Subcutaneous adipose tissue (tissue), 4 donors: ENCODE measurements around the gene CHRNA4. TPM values are rescaled to one million over a fixed set of nuclear protein-coding genes. Genes with fewer than 3 reads are reported as not detected.

ENCODE experiments used
- total RNA-seq, 4 donors: library from RNA; depleted of rRNA; stranded (reverse); fragments of >200 nt; gene quantifications; one replicate each; pipeline ENCODE4 v1.1.0, GENCODE V29; 2016
- TF ChIP-seq, protein P1 (sequence below): fragments of 450-650 bp; IDR thresholded peaks from one replicate; pipeline ENCODE4 v1.5.1; 2016; ENCODE audit warnings: low read depth, mild to moderate bottlenecking, control low read depth, antibody characterized with exemption, moderate library complexity

Gene CHRNA4
- total RNA-seq, 4 donors from 2014 or later, result not detected

DNA sequence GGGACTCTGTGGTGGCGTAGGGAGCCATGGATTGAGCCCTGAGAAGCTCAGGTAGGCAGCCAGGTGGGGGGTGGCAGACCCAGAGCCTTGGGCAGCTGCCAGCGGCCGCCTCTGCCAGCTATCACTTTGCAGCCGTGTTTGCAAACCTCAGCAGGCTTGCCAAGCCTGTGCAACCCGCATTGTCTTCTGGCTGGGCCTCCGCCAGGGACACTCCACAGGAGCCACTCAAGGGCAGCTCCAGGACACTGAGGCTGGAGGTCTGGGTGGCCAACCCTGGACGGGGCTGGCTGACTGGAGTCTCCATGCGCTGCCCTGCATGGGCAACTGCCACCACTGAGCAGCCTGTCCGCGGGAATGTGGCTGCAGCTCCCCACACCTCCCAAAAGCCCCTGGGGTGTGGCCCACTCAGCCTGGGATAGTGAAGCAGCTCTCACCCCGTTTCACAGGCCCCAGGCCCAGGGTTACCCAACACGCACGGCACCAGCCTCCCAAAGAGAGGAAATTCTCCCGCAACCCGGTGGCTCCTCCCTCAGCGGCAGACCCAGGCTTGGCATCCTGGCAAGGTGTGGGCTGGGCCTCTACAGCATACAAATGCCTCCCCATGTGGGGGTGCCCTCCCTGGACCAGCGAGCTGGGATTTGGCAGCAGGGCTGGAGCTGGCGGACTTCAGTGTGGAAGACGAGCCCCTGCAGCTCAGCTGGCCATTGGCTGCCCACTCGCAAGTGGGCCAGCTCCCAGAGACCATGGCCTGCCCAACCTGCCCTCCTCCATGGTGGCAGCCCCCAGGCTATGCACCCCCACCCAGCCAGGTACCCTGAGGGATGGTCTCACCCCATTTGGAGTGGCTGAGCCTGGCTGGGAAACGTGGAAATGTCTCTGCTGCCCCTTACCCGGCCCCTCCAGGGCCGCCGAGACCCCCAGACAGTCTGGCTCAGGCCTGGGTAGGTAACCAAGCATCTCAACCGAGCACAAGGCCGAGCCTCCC is 2.9 kb downstream of the CHRNA4 start:
- TF ChIP-seq, protein P1, sequence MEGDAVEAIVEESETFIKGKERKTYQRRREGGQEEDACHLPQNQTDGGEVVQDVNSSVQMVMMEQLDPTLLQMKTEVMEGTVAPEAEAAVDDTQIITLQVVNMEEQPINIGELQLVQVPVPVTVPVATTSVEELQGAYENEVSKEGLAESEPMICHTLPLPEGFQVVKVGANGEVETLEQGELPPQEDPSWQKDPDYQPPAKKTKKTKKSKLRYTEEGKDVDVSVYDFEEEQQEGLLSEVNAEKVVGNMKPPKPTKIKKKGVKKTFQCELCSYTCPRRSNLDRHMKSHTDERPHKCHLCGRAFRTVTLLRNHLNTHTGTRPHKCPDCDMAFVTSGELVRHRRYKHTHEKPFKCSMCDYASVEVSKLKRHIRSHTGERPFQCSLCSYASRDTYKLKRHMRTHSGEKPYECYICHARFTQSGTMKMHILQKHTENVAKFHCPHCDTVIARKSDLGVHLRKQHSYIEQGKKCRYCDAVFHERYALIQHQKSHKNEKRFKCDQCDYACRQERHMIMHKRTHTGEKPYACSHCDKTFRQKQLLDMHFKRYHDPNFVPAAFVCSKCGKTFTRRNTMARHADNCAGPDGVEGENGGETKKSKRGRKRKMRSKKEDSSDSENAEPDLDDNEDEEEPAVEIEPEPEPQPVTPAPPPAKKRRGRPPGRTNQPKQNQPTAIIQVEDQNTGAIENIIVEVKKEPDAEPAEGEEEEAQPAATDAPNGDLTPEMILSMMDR, result no peak

- TF ChIP-seq, protein P1, result no peak
These were observed 3.9 kb downstream of the CHRNA4 start for GRCh38 chr20:63356931-63357879.

DNA sequence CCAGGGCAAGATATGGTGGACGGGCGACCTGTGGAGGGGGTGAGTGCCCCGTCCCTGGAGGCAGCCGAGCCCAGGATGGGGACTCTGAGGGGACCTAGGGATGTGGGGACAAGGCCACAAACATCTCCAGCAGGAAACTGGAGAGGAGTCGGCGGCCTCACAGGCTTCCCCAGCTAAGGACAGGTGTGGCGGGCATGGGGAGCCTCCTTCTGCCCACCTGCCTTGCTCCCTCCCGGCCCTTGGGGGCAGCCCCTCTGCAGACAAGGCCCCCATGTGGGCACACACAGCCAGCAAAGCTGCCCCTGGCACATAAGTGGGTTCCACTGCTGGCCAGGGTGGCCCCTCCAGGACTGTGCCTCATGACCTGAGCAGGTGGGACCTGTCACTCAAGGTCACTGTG is 4.6 kb downstream of the CHRNA4 start:
- TF ChIP-seq, protein P1, result no peak

GRCh38 chr20:63355781-63356295 is 5.3 kb downstream of the CHRNA4 start:
- TF ChIP-seq, protein P1, result no peak

GRCh38 chr20:63354636-63355350 is 6.4 kb downstream of the CHRNA4 start:
- TF ChIP-seq, protein P1, result no peak

DNA sequence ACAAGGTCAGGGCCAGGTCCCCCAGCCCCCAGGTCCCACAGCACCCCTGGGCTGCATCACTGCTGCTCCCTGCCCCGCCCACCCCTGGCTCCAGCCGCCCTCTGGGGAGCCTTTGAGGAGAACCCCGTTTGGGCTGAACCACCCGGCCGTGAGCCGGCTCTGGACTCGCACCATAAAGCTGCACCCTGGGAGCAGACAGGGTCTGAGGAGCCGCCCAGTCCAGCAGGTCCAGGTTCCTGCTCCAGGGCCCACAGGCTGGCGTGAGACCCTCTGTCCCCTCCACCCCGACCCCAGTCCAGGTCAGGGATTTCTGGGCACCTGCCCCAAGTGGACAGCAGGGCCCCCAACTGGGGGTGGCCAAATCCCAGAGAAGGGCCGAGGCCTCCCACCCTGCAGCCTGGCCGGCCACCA is 8.3 kb downstream of the CHRNA4 start:
- TF ChIP-seq, protein P1, result no peak
